ENCODE data around the gene TMEM154. TPM values are rescaled to one million over a fixed set of nuclear protein-coding genes. Genes with fewer than 3 reads are reported as not detected.

TMEM154 gene
- total RNA-seq, 1 donor from 2014 or later: 1.0 TPM

GRCh38 chr4:152713951-152714705 is 34.3 kb upstream of the TMEM154 start:
- Histone ChIP-seq H3K36me3 (ENCODE audit: control insufficient read depth in 3 of 3, insufficient read depth in 3 of 3, low read length in 3 of 3) (no peaks in the 10 kb centered on the region), H3K27me3 (ENCODE audit: control insufficient read depth in 3 of 3, insufficient read depth in 3 of 3, low read length in 3 of 3) (no peaks in the 10 kb centered on the region), H3K9me3 (ENCODE audit: control insufficient read depth in 3 of 3, low read length in 3 of 3) (no peaks in the 10 kb centered on the region), H3K4me1 (ENCODE audit: control insufficient read depth in 3 of 3, insufficient read depth in 3 of 3, low read length in 3 of 3) (no peaks in the 10 kb centered on the region), H3K27ac (ENCODE audit: low read depth, low read length) (no peak overlapping the region), H3K9ac (ENCODE audit: low read depth in 1 of 3, low read length in 3 of 3) (no peak overlapping the region), H3K4me3 (ENCODE audit: low read length in 3 of 3) (no peak overlapping the region)

GRCh38 chr4:152709675-152710438 is 30.1 kb upstream of the TMEM154 start:
- Histone ChIP-seq H3K4me3 (ENCODE audit: low read length in 3 of 3) (no peak overlapping the region), H3K4me1 (ENCODE audit: control insufficient read depth in 3 of 3, insufficient read depth in 3 of 3, low read length in 3 of 3) (no peaks in the 10 kb centered on the region), H3K36me3 (ENCODE audit: control insufficient read depth in 3 of 3, insufficient read depth in 3 of 3, low read length in 3 of 3) (no peaks in the 10 kb centered on the region), H3K9ac (ENCODE audit: low read depth in 1 of 3, low read length in 3 of 3) (no peak overlapping the region), H3K27me3 (ENCODE audit: control insufficient read depth in 3 of 3, insufficient read depth in 3 of 3, low read length in 3 of 3) (no peaks in the 10 kb centered on the region), H3K9me3 (ENCODE audit: control insufficient read depth in 3 of 3, low read length in 3 of 3) (no peaks in the 10 kb centered on the region), H3K27ac (ENCODE audit: low read depth, low read length) (no peak overlapping the region)

- H3K9me3 ChIP-seq (ENCODE audit: control insufficient read depth in 3 of 3, low read length in 3 of 3): peaks cover 0 to 5% (median 0%) of the 10 kb centered on the region in 3 donors
- no peaks in the 10 kb centered on the region for H3K4me1 ChIP-seq (ENCODE audit: control insufficient read depth in 3 of 3, insufficient read depth in 3 of 3, low read length in 3 of 3)
- H3K27ac ChIP-seq (ENCODE audit: low read depth, low read length): no peak overlapping the region
- no peaks in the 10 kb centered on the region for H3K36me3 ChIP-seq (ENCODE audit: control insufficient read depth in 3 of 3, insufficient read depth in 3 of 3, low read length in 3 of 3)
- H3K27me3 ChIP-seq (ENCODE audit: control insufficient read depth in 3 of 3, insufficient read depth in 3 of 3, low read length in 3 of 3): peaks cover 0 to under 1% (median 0%) of the 10 kb centered on the region in 3 donors
- H3K9ac ChIP-seq (ENCODE audit: low read depth in 1 of 3, low read length in 3 of 3): no peak overlapping the region
- no peak overlapping the region for H3K4me3 ChIP-seq (ENCODE audit: low read length in 3 of 3)
These were observed 29.0 kb upstream of the TMEM154 start for GRCh38 chr4:152708796-152709195.

- H3K4me3 ChIP-seq (ENCODE audit: low read length in 3 of 3): no peak overlapping the region
- no peaks in the 10 kb centered on the region for H3K4me1 ChIP-seq (ENCODE audit: control insufficient read depth in 3 of 3, insufficient read depth in 3 of 3, low read length in 3 of 3)
- H3K36me3 ChIP-seq (ENCODE audit: control insufficient read depth in 3 of 3, insufficient read depth in 3 of 3, low read length in 3 of 3): no peaks in the 10 kb centered on the region
- no peak overlapping the region for H3K27ac ChIP-seq (ENCODE audit: low read depth, low read length)
- peaks cover 0 to 5% (median 0%) of the 10 kb centered on the region in 3 donors for H3K9me3 ChIP-seq (ENCODE audit: control insufficient read depth in 3 of 3, low read length in 3 of 3)
- no peak overlapping the region for H3K9ac ChIP-seq (ENCODE audit: low read depth in 1 of 3, low read length in 3 of 3)
- H3K27me3 ChIP-seq (ENCODE audit: control insufficient read depth in 3 of 3, insufficient read depth in 3 of 3, low read length in 3 of 3): peaks cover 0 to 2% (median 0%) of the 10 kb centered on the region in 3 donors
These were observed 28.6 kb upstream of the TMEM154 start for GRCh38 chr4:152708361-152708760.

- H3K27me3 ChIP-seq (ENCODE audit: control insufficient read depth in 3 of 3, insufficient read depth in 3 of 3, low read length in 3 of 3): peaks cover 0 to 2% (median 0%) of the 10 kb centered on the region in 3 donors
- H3K4me1 ChIP-seq (ENCODE audit: control insufficient read depth in 3 of 3, insufficient read depth in 3 of 3, low read length in 3 of 3): no peaks in the 10 kb centered on the region
- peaks cover 0 to 5% (median 0%) of the 10 kb centered on the region in 3 donors for H3K9me3 ChIP-seq (ENCODE audit: control insufficient read depth in 3 of 3, low read length in 3 of 3)
- no peak overlapping the region for H3K4me3 ChIP-seq (ENCODE audit: low read length in 3 of 3)
- no peak overlapping the region for H3K9ac ChIP-seq (ENCODE audit: low read depth in 1 of 3, low read length in 3 of 3)
- no peaks in the 10 kb centered on the region for H3K36me3 ChIP-seq (ENCODE audit: control insufficient read depth in 3 of 3, insufficient read depth in 3 of 3, low read length in 3 of 3)
- H3K27ac ChIP-seq (ENCODE audit: low read depth, low read length): no peak overlapping the region
These were observed 27.8 kb upstream of the TMEM154 start for GRCh38 chr4:152707632-152708031.

GRCh38 chr4:152705903-152706302 is 26.1 kb upstream of the TMEM154 start:
- Histone ChIP-seq H3K27me3 (ENCODE audit: control insufficient read depth in 3 of 3, insufficient read depth in 3 of 3, low read length in 3 of 3) (peaks cover 0 to 2% (median 0%) of the 10 kb centered on the region in 3 donors), H3K36me3 (ENCODE audit: control insufficient read depth in 3 of 3, insufficient read depth in 3 of 3, low read length in 3 of 3) (no peaks in the 10 kb centered on the region), H3K4me3 (ENCODE audit: low read length in 3 of 3) (no peak overlapping the region), H3K27ac (ENCODE audit: low read depth, low read length) (no peak overlapping the region), H3K9me3 (ENCODE audit: control insufficient read depth in 3 of 3, low read length in 3 of 3) (peaks cover 0 to 5% (median 0%) of the 10 kb centered on the region in 3 donors), H3K4me1 (ENCODE audit: control insufficient read depth in 3 of 3, insufficient read depth in 3 of 3, low read length in 3 of 3) (no peaks in the 10 kb centered on the region), H3K9ac (ENCODE audit: low read depth in 1 of 3, low read length in 3 of 3) (no peak overlapping the region)

- no peak overlapping the region for H3K4me3 ChIP-seq (ENCODE audit: low read length in 3 of 3)
- H3K9ac ChIP-seq (ENCODE audit: low read depth in 1 of 3, low read length in 3 of 3): no peak overlapping the region
- no peaks in the 10 kb centered on the region for H3K36me3 ChIP-seq (ENCODE audit: control insufficient read depth in 3 of 3, insufficient read depth in 3 of 3, low read length in 3 of 3)
- H3K27me3 ChIP-seq (ENCODE audit: control insufficient read depth in 3 of 3, insufficient read depth in 3 of 3, low read length in 3 of 3): peaks cover 0 to 2% (median 0%) of the 10 kb centered on the region in 3 donors
- no peaks in the 10 kb centered on the region for H3K4me1 ChIP-seq (ENCODE audit: control insufficient read depth in 3 of 3, insufficient read depth in 3 of 3, low read length in 3 of 3)
- H3K9me3 ChIP-seq (ENCODE audit: control insufficient read depth in 3 of 3, low read length in 3 of 3): peaks cover 0 to 5% (median 0%) of the 10 kb centered on the region in 3 donors
- no peak overlapping the region for H3K27ac ChIP-seq (ENCODE audit: low read depth, low read length)
These were observed 25.0 kb upstream of the TMEM154 start for GRCh38 chr4:152704788-152705187.

GRCh38 chr4:152700151-152700550 is 20.4 kb upstream of the TMEM154 start:
- peaks cover 0 to 5% (median 0%) of the 10 kb centered on the region in 3 donors for H3K9me3 ChIP-seq (ENCODE audit: control insufficient read depth in 3 of 3, low read length in 3 of 3)
- H3K36me3 ChIP-seq (ENCODE audit: control insufficient read depth in 3 of 3, insufficient read depth in 3 of 3, low read length in 3 of 3): no peaks in the 10 kb centered on the region
- H3K4me1 ChIP-seq (ENCODE audit: control insufficient read depth in 3 of 3, insufficient read depth in 3 of 3, low read length in 3 of 3): peaks cover 0 to 12% (median 10%) of the 10 kb centered on the region in 3 donors

GRCh38 chr4:152699313-152699712 is 19.5 kb upstream of the TMEM154 start:
- H3K9ac ChIP-seq (ENCODE audit: low read depth in 1 of 3, low read length in 3 of 3): no peak overlapping the region
- peaks cover 0 to 12% (median 10%) of the 10 kb centered on the region in 3 donors for H3K4me1 ChIP-seq (ENCODE audit: control insufficient read depth in 3 of 3, insufficient read depth in 3 of 3, low read length in 3 of 3)
- peaks cover 0 to 2% (median 0%) of the 10 kb centered on the region in 3 donors for H3K27me3 ChIP-seq (ENCODE audit: control insufficient read depth in 3 of 3, insufficient read depth in 3 of 3, low read length in 3 of 3)
- H3K9me3 ChIP-seq (ENCODE audit: control insufficient read depth in 3 of 3, low read length in 3 of 3): peaks cover 0 to 4% (median 0%) of the 10 kb centered on the region in 3 donors
- no peak overlapping the region for H3K4me3 ChIP-seq (ENCODE audit: low read length in 3 of 3)
- H3K36me3 ChIP-seq (ENCODE audit: control insufficient read depth in 3 of 3, insufficient read depth in 3 of 3, low read length in 3 of 3): no peaks in the 10 kb centered on the region
- no peak overlapping the region for H3K27ac ChIP-seq (ENCODE audit: low read depth, low read length)

More at GRCh38 chr4:152700151-152700550, 20.4 kb upstream of the TMEM154 start:
- H3K4me3 ChIP-seq (ENCODE audit: low read length in 3 of 3): no peak overlapping the region
- H3K27ac ChIP-seq (ENCODE audit: low read depth, low read length): no peak overlapping the region
- H3K27me3 ChIP-seq (ENCODE audit: control insufficient read depth in 3 of 3, insufficient read depth in 3 of 3, low read length in 3 of 3): peaks cover 0 to 2% (median 0%) of the 10 kb centered on the region in 3 donors
- no peak overlapping the region for H3K9ac ChIP-seq (ENCODE audit: low read depth in 1 of 3, low read length in 3 of 3)

GRCh38 chr4:152698089-152698499 is 18.3 kb upstream of the TMEM154 start:
- H3K36me3 ChIP-seq (ENCODE audit: control insufficient read depth in 3 of 3, insufficient read depth in 3 of 3, low read length in 3 of 3): no peaks in the 10 kb centered on the region
- no peaks in the 10 kb centered on the region for H3K27me3 ChIP-seq (ENCODE audit: control insufficient read depth in 3 of 3, insufficient read depth in 3 of 3, low read length in 3 of 3)
- no peaks in the 10 kb centered on the region for H3K9me3 ChIP-seq (ENCODE audit: control insufficient read depth in 3 of 3, low read length in 3 of 3)
- H3K4me3 ChIP-seq (ENCODE audit: low read length in 3 of 3): no peak overlapping the region
- peaks cover 0 to 12% (median 10%) of the 10 kb centered on the region in 3 donors for H3K4me1 ChIP-seq (ENCODE audit: control insufficient read depth in 3 of 3, insufficient read depth in 3 of 3, low read length in 3 of 3)
- no peak overlapping the region for H3K27ac ChIP-seq (ENCODE audit: low read depth, low read length)
- H3K9ac ChIP-seq (ENCODE audit: low read depth in 1 of 3, low read length in 3 of 3): no peak overlapping the region
